GM21619 (cell line): ENCODE data around the gene ABHD16B.

Source experiments
- ATAC-seq: cut with Tn5 transposase; IDR thresholded peaks from one replicate; pipeline ENCODE4 v1.9.1; 2021; ENCODE audit not compliant: unreplicated experiment

The ABHD16B gene

GRCh38 chr20:63861365-63861934, at the start of gene ABHD16B:
ABHD16B (plus strand) TSS chr20:63861498; CDS start chr20:63861541, 43 bp downstream.
- no peak for ATAC-seq

GRCh38 chr20:63814891-63815614, 46.2 kb upstream of the ABHD16B start:
- no peak for ATAC-seq

GRCh38 chr20:63815615-63816253, 45.6 kb upstream of the ABHD16B start:
- ATAC-seq: no peak

- no peak for ATAC-seq
Observed at GRCh38 chr20:63819224-63819921, 41.9 kb upstream of the ABHD16B start.

GRCh38 chr20:63821811-63822210, 39.5 kb upstream of the ABHD16B start:
- no peak for ATAC-seq

- ATAC-seq: no peak
Observed at GRCh38 chr20:63822276-63822696, 39.0 kb upstream of the ABHD16B start.

- ATAC-seq: no peak
Observed at GRCh38 chr20:63823691-63824311, 37.5 kb upstream of the ABHD16B start.

GRCh38 chr20:63825331-63826118, 35.8 kb upstream of the ABHD16B start:
- ATAC-seq: no peak

- ATAC-seq: no peak
Observed at GRCh38 chr20:63826753-63827152, 34.5 kb upstream of the ABHD16B start.

GRCh38 chr20:63828124-63828523, 33.2 kb upstream of the ABHD16B start:
- no peak for ATAC-seq

- no peak for ATAC-seq
Observed at GRCh38 chr20:63828545-63828944, 32.8 kb upstream of the ABHD16B start.

- no peak for ATAC-seq
Observed at GRCh38 chr20:63828951-63829350, 32.3 kb upstream of the ABHD16B start.

- no peak for ATAC-seq
Observed at GRCh38 chr20:63829603-63829944, 31.7 kb upstream of the ABHD16B start.

GRCh38 chr20:63829945-63830835, 31.1 kb upstream of the ABHD16B start:
- no peak for ATAC-seq

- no peak for ATAC-seq
Observed at GRCh38 chr20:63830841-63831588, 30.3 kb upstream of the ABHD16B start, which contains the start of gene ZBTB46. ZBTB46 (minus strand) TSS chr20:63831264; CDS start chr20:63790757, 40,507 bp downstream.

- ATAC-seq: no peak
Observed at GRCh38 chr20:63831646-63831992, 29.7 kb upstream of the ABHD16B start.

- ATAC-seq: no peak
Observed at GRCh38 chr20:63831993-63832686, 29.2 kb upstream of the ABHD16B start.
